Fibroblast of pulmonary artery (primary cell): ENCODE data around the gene CCDC89.

Source experiments
- DNase-seq: peaks from one replicate; pipeline ENCODE4 v3.0.0-alpha.2; 2010; ENCODE audit warnings: low read depth
- H3K4me3 ChIP-seq: replicated peaks from 2 replicates; pipeline ENCODE4 v1.5.1; 2011; ENCODE audit warnings: low read depth, mild to moderate bottlenecking, control low read depth, low read length, moderate library complexity
- CTCF ChIP-seq: IDR thresholded peaks from 2 replicates; pipeline ENCODE4 v1.5.1; 2011; ENCODE audit warnings: mild to moderate bottlenecking, control low read depth, low read length, inconsistent platforms; ENCODE audit errors: missing control alignments

CCDC89 gene

GRCh38 chr11:85652786-85653447, 33.1 kb downstream of the CCDC89 start:
- no peak for DNase-seq
- TF ChIP-seq CTCF: no peak
- no peak overlapping the region for H3K4me3 ChIP-seq

- TF ChIP-seq CTCF: no peak
- H3K4me3 ChIP-seq: no peak overlapping the region
- DNase-seq: no peak
Observed at GRCh38 chr11:85651118-85651517, 34.9 kb downstream of the CCDC89 start.

GRCh38 chr11:85647604-85648299, 38.2 kb downstream of the CCDC89 start, which contains the start of gene TMEM126A:
TMEM126A (plus strand) TSS chr11:85647967; CDS start chr11:85650256, 2,289 bp downstream.
- peak within 1 kb of the TSS; percentile 86 for H3K4me3 ChIP-seq
- DNase-seq: peak; percentile 82
- TF ChIP-seq CTCF: no peak

- no peak for TF ChIP-seq CTCF
- no peak for DNase-seq
- H3K4me3 ChIP-seq: peak overlapping the region; percentile 86
Observed at GRCh38 chr11:85647078-85647477, 38.9 kb downstream of the CCDC89 start.

- TF ChIP-seq CTCF: no peak
- peak; percentile 59 for DNase-seq
- H3K4me3 ChIP-seq: no peak overlapping the region
Observed at GRCh38 chr11:85643191-85643614, 42.8 kb downstream of the CCDC89 start.

- H3K4me3 ChIP-seq: no peak overlapping the region
- no peak for DNase-seq
- TF ChIP-seq CTCF: no peak
Observed at GRCh38 chr11:85634747-85635146, 51.2 kb downstream of the CCDC89 start.
